T-helper 22 cell (primary cell): ENCODE data around the gene CDC37.

Experiments
- DNase-seq: peaks from one replicate; pipeline ENCODE4 v3.0.0-alpha.2; 2020; ENCODE audit warnings: low read depth

Gene CDC37

GRCh38 chr19:10403137-10404021 is at the start of gene CDC37:
Gene CDC37, minus strand, starts transcription at chr19:10403542. Its CDS starts 63 bp downstream, at chr19:10403479.
- peak; percentile 93 for DNase-seq

GRCh38 chr19:10450853-10451609 is 47.7 kb upstream of the CDC37 start:
- DNase-seq, result no peak

GRCh38 chr19:10450191-10450852 is 47.0 kb upstream of the CDC37 start:
- DNase-seq, result no peak

GRCh38 chr19:10449037-10449436 is 45.7 kb upstream of the CDC37 start:
- no peak for DNase-seq

- no peak for DNase-seq
These were observed 39.4 kb upstream of the CDC37 start for GRCh38 chr19:10442698-10443097.

GRCh38 chr19:10439588-10439987 is 36.2 kb upstream of the CDC37 start:
- DNase-seq, result no peak

GRCh38 chr19:10433131-10433536 is 29.8 kb upstream of the CDC37 start:
- no peak for DNase-seq

GRCh38 chr19:10432736-10433130 is 29.4 kb upstream of the CDC37 start:
- DNase-seq, result no peak

GRCh38 chr19:10431943-10432735 is 28.8 kb upstream of the CDC37 start:
- DNase-seq, result peak; percentile 75

- peak; percentile 61 for DNase-seq
These were observed 28.1 kb upstream of the CDC37 start for GRCh38 chr19:10431254-10431942.

- DNase-seq, result no peak
These were observed 27.3 kb upstream of the CDC37 start for GRCh38 chr19:10430505-10431253.

GRCh38 chr19:10428996-10429381 is 25.6 kb upstream of the CDC37 start:
- no peak for DNase-seq

- no peak for DNase-seq
These were observed 23.8 kb upstream of the CDC37 start for GRCh38 chr19:10427169-10427568.

- peak; percentile 63 for DNase-seq
These were observed 20.8 kb upstream of the CDC37 start for GRCh38 chr19:10424011-10424637.

- no peak for DNase-seq
These were observed 19.5 kb upstream of the CDC37 start for GRCh38 chr19:10422846-10423245.

- no peak for DNase-seq
These were observed 18.7 kb upstream of the CDC37 start for GRCh38 chr19:10422046-10422461.

- no peak for DNase-seq
These were observed 18.1 kb upstream of the CDC37 start for GRCh38 chr19:10421240-10422045.

- no peak for DNase-seq
These were observed 17.3 kb upstream of the CDC37 start, which contains the start of gene PDE4A for GRCh38 chr19:10420444-10421239. Gene PDE4A, plus strand, starts transcription at chr19:10420538. Its CDS starts 227 bp downstream, at chr19:10420765.
